Measurements from ENCODE around the gene CFAP77. TPM values are rescaled to one million over a fixed set of nuclear protein-coding genes. Genes with fewer than 3 reads are reported as not detected.

Gene CFAP77
- total RNA-seq, 3 donors from 2014 or later, result not detected

GRCh38 chr9:132606066-132606465 is 196.1 kb downstream of the CFAP77 start:
- Histone ChIP-seq H3K36me3 (no peaks in the 10 kb centered on the region), H3K4me1 (no peaks in the 10 kb centered on the region), H3K27ac (no peak overlapping the region), H3K9me3 (no peaks in the 10 kb centered on the region), H3K4me3 (no peak overlapping the region), H3K27me3 (no peaks in the 10 kb centered on the region)
- DNase-seq (ENCODE audit: low spot score in 2 of 2), result no peak
- TF ChIP-seq POLR2A (IDR thresholded peaks at IDR 0.05) (no peak), CTCF (IDR thresholded peaks at IDR 0.05) (no peak)
- intact Hi-C loops (cut with DNase I; ENCODE audit: low total_unique reads), result no loop called here

GRCh38 chr9:132609184-132609583 is 199.2 kb downstream of the CFAP77 start:
- DNase-seq (ENCODE audit: low spot score in 2 of 2), result no peak
- Histone ChIP-seq H3K27ac (no peak overlapping the region), H3K4me1 (no peaks in the 10 kb centered on the region), H3K4me3 (no peak overlapping the region), H3K36me3 (no peaks in the 10 kb centered on the region), H3K9me3 (no peaks in the 10 kb centered on the region), H3K27me3 (no peaks in the 10 kb centered on the region)
- intact Hi-C loops (cut with DNase I; ENCODE audit: low total_unique reads), result no loop called here
- TF ChIP-seq POLR2AphosphoS5 (IDR thresholded peaks at IDR 0.05) (no peak), POLR2A (IDR thresholded peaks at IDR 0.05) (no peak), CTCF (IDR thresholded peaks at IDR 0.05) (no peak)

- TF ChIP-seq POLR2AphosphoS5 (IDR thresholded peaks at IDR 0.05) (no peak), CTCF (IDR thresholded peaks at IDR 0.05) (no peak), POLR2A (IDR thresholded peaks at IDR 0.05) (no peak)
- H3K27ac ChIP-seq, result no peak overlapping the region
- no peaks in the 10 kb centered on the region for H3K9me3 ChIP-seq
- no peak for DNase-seq (ENCODE audit: low spot score in 2 of 2)
- no peak overlapping the region for H3K4me3 ChIP-seq
- no peaks in the 10 kb centered on the region for H3K36me3 ChIP-seq
- intact Hi-C loops (cut with DNase I; ENCODE audit: low total_unique reads), result no loop called here
- no peaks in the 10 kb centered on the region for H3K27me3 ChIP-seq
- H3K4me1 ChIP-seq, result no peaks in the 10 kb centered on the region
Observed at GRCh38 chr9:132609829-132610228, 199.8 kb downstream of the CFAP77 start.

- no peaks in the 10 kb centered on the region for H3K36me3 ChIP-seq
Observed at GRCh38 chr9:132610661-132611060, 200.7 kb downstream of the CFAP77 start.

GRCh38 chr9:132614324-132614723 is 204.3 kb downstream of the CFAP77 start:
- Histone ChIP-seq H3K27ac (no peak overlapping the region), H3K36me3 (no peaks in the 10 kb centered on the region), H3K9me3 (no peaks in the 10 kb centered on the region), H3K4me3 (no peak overlapping the region), H3K27me3 (no peaks in the 10 kb centered on the region), H3K4me1 (no peaks in the 10 kb centered on the region)
- no peak for DNase-seq (ENCODE audit: low spot score in 2 of 2)
- intact Hi-C loops (cut with DNase I; ENCODE audit: low total_unique reads), result no loop called here
- TF ChIP-seq POLR2A (IDR thresholded peaks at IDR 0.05) (no peak), CTCF (IDR thresholded peaks at IDR 0.05) (no peak), POLR2AphosphoS5 (IDR thresholded peaks at IDR 0.05) (no peak)

More at GRCh38 chr9:132610661-132611060, 200.7 kb downstream of the CFAP77 start:
- Histone ChIP-seq H3K4me3 (no peak overlapping the region), H3K27ac (no peak overlapping the region), H3K27me3 (no peaks in the 10 kb centered on the region), H3K9me3 (no peaks in the 10 kb centered on the region), H3K4me1 (no peaks in the 10 kb centered on the region)
- no peak for DNase-seq (ENCODE audit: low spot score in 2 of 2)
- intact Hi-C loops (cut with DNase I; ENCODE audit: low total_unique reads), result no loop called here
- no peak for TF ChIP-seq POLR2A (IDR thresholded peaks at IDR 0.05)
- no peak for TF ChIP-seq POLR2AphosphoS5 (IDR thresholded peaks at IDR 0.05)
- TF ChIP-seq CTCF (IDR thresholded peaks at IDR 0.05), result no peak

Data from breast epithelium (tissue), 4 donors.